ENCODE data around the gene GRID1. TPM values are rescaled to one million over a fixed set of nuclear protein-coding genes. Genes with fewer than 3 reads are reported as not detected.

Gene GRID1
- total RNA-seq, 1 experiment from 2014 or later, result 0.07 TPM

DNA sequence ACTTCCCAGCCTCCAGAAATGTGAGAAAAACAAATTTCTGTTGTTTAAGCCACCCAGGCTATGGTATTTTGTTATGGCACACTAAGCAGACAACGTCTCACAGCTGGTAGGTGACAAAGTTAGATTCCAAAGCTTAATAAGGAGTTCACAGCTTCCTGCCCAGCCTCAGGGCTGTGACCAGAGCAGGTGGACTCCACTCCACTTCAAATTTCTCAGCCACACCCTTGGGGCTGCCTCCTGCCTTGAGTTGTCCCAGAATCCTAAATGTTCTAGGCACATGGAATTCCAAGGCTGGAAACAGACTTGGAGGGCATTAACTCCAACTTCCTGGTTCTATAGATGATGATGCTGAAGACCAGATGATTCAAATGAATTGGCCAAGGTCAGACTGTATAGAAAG is 310.7 kb downstream of the GRID1 start:
- no peak overlapping the region for H2AFZ ChIP-seq (ENCODE audit: low read length)
- no peak for DNase-seq
- H3K9me2 ChIP-seq (replicated peaks; ENCODE audit: insufficient read depth, low read length), result no peaks in the 10 kb centered on the region
- H3K9ac ChIP-seq (ENCODE audit: low read length), result no peak overlapping the region
- no peak overlapping the region for H3K4me2 ChIP-seq (ENCODE audit: low read depth, low read length, poor library complexity, severe bottlenecking)
- no peaks in the 10 kb centered on the region for H3K36me3 ChIP-seq (ENCODE audit: insufficient read depth, low read length)
- H4K20me1 ChIP-seq (ENCODE audit: insufficient read depth, low read depth, low read length), result no peaks in the 10 kb centered on the region
- H3K27me3 ChIP-seq (ENCODE audit: low read length), result no peaks in the 10 kb centered on the region
- H3K27ac ChIP-seq (ENCODE audit: low read length), result no peak overlapping the region
- H3K4me3 ChIP-seq (ENCODE audit: low read length), result no peak overlapping the region
- H3K79me2 ChIP-seq (ENCODE audit: low read length), result no peaks in the 10 kb centered on the region
- peaks cover 5% of the 10 kb centered on the region for H3K4me1 ChIP-seq (ENCODE audit: low read length)
- no peaks in the 10 kb centered on the region for H3K9me3 ChIP-seq (ENCODE audit: low read length)

DNA sequence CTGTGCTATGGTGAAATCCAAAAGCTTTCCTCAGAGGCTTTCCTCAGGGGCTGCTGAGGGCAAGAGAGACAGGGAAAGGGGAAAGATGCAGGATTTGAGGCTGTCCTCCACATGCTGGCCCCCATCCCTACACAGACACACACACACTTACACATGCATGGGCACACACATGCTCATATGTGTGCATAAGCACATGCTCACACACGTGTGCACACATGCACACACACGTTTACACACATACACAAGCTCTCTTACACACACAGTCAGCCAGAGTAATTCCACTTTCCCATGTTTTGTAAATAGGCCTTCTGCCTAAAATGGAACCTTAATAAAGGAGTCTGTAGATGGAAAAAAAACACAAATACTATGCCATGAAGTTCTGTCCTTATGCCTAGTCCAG is 312.9 kb downstream of the GRID1 start:
- H3K27ac ChIP-seq (ENCODE audit: low read length), result no peak overlapping the region
- no peaks in the 10 kb centered on the region for H3K9me2 ChIP-seq (replicated peaks; ENCODE audit: insufficient read depth, low read length)
- H3K36me3 ChIP-seq (ENCODE audit: insufficient read depth, low read length), result no peaks in the 10 kb centered on the region
- H3K79me2 ChIP-seq (ENCODE audit: low read length), result no peaks in the 10 kb centered on the region
- no peak overlapping the region for H3K9ac ChIP-seq (ENCODE audit: low read length)
- H3K4me3 ChIP-seq (ENCODE audit: low read length), result no peak overlapping the region
- DNase-seq, result no peak
- H4K20me1 ChIP-seq (ENCODE audit: insufficient read depth, low read depth, low read length), result no peaks in the 10 kb centered on the region
- H3K4me1 ChIP-seq (ENCODE audit: low read length), result peaks cover 5% of the 10 kb centered on the region
- H3K27me3 ChIP-seq (ENCODE audit: low read length), result no peaks in the 10 kb centered on the region
- no peak overlapping the region for H2AFZ ChIP-seq (ENCODE audit: low read length)
- no peaks in the 10 kb centered on the region for H3K9me3 ChIP-seq (ENCODE audit: low read length)
- no peak overlapping the region for H3K4me2 ChIP-seq (ENCODE audit: low read depth, low read length, poor library complexity, severe bottlenecking)

DNA sequence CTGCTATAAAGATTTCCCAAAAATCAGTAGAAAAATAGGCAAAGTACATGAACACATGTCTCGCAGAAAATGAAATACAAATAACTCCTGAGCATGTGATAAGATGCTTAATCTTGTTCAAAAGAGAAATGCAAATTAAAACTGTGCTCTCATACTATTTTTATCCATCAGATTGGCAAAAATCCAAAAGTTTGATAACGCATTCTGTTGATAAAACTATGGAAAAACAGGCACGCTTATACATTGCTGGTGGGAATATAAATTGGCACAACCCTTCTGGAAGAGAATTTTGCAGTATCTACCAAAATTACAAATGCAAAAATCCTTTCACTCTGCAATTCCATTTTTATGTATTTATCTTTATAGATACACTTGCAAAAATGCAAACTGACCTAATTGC is 315.0 kb downstream of the GRID1 start:
- no peak for DNase-seq

DNA sequence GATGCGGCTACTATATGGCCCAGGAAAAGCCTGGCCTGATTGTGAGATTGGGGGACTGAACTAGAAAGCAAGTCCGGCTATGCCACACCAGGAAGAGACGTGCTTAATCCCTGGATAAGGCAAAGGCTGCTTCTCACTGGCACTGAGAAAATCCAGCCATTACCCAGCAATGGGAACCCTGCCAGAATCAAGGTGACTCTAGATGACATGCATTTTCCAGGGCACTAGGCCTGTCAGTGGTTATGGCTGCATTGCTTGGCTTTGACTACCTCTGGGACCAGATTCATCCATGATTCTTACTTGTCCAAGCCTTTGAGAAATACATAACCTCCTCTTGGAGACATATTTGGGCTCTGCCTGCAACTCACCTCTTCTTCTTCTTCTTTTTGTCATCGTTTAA is 317.2 kb downstream of the GRID1 start:
- Histone ChIP-seq H3K9me2 (replicated peaks; ENCODE audit: insufficient read depth, low read length) (no peaks in the 10 kb centered on the region), H3K9ac (ENCODE audit: low read length) (no peak overlapping the region), H3K27me3 (ENCODE audit: low read length) (no peaks in the 10 kb centered on the region), H3K4me2 (ENCODE audit: low read depth, low read length, poor library complexity, severe bottlenecking) (no peak overlapping the region), H3K79me2 (ENCODE audit: low read length) (no peaks in the 10 kb centered on the region), H3K4me3 (ENCODE audit: low read length) (no peak overlapping the region), H3K9me3 (ENCODE audit: low read length) (no peaks in the 10 kb centered on the region), H3K27ac (ENCODE audit: low read length) (no peak overlapping the region), H2AFZ (ENCODE audit: low read length) (no peak overlapping the region), H3K4me1 (ENCODE audit: low read length) (peaks cover 5% of the 10 kb centered on the region), H4K20me1 (ENCODE audit: insufficient read depth, low read depth, low read length) (no peaks in the 10 kb centered on the region), H3K36me3 (ENCODE audit: insufficient read depth, low read length) (no peaks in the 10 kb centered on the region)
- DNase-seq, result no peak

More for the DNA sequence above, 315.0 kb downstream of the GRID1 start:
- Histone ChIP-seq H3K9me3 (ENCODE audit: low read length) (no peaks in the 10 kb centered on the region), H3K4me3 (ENCODE audit: low read length) (no peak overlapping the region), H3K9ac (ENCODE audit: low read length) (no peak overlapping the region), H3K4me2 (ENCODE audit: low read depth, low read length, poor library complexity, severe bottlenecking) (no peak overlapping the region), H3K27me3 (ENCODE audit: low read length) (no peaks in the 10 kb centered on the region), H3K36me3 (ENCODE audit: insufficient read depth, low read length) (no peaks in the 10 kb centered on the region), H3K27ac (ENCODE audit: low read length) (no peak overlapping the region), H2AFZ (ENCODE audit: low read length) (no peak overlapping the region), H3K4me1 (ENCODE audit: low read length) (peaks cover 5% of the 10 kb centered on the region), H3K9me2 (replicated peaks; ENCODE audit: insufficient read depth, low read length) (no peaks in the 10 kb centered on the region), H4K20me1 (ENCODE audit: insufficient read depth, low read depth, low read length) (no peaks in the 10 kb centered on the region), H3K79me2 (ENCODE audit: low read length) (no peaks in the 10 kb centered on the region)

DNA sequence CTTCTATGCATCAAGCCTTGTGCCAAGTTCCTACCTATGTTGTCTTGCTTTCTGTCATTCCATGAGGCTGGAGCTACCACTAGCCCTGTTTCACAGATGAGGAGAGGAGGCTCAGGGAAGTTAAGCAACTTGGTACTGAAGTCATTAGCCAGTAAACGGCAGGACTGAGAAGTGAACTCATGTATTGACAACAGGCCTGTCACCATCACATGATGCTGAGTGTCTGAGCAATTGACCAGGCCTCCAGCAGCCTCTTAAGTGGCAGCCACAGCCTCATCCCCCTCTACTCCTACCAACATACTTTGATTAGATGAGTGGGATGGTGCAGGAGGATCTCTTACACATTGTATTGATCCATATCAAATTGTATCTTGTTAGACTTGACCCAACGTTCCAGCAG is 317.6 kb downstream of the GRID1 start:
- H3K9ac ChIP-seq (ENCODE audit: low read length), result no peak overlapping the region
- no peak overlapping the region for H3K4me3 ChIP-seq (ENCODE audit: low read length)
- no peaks in the 10 kb centered on the region for H3K27me3 ChIP-seq (ENCODE audit: low read length)
- no peaks in the 10 kb centered on the region for H3K9me3 ChIP-seq (ENCODE audit: low read length)
- no peak overlapping the region for H2AFZ ChIP-seq (ENCODE audit: low read length)
- no peaks in the 10 kb centered on the region for H3K79me2 ChIP-seq (ENCODE audit: low read length)
- peaks cover 5% of the 10 kb centered on the region for H3K4me1 ChIP-seq (ENCODE audit: low read length)
- no peaks in the 10 kb centered on the region for H4K20me1 ChIP-seq (ENCODE audit: insufficient read depth, low read depth, low read length)
- DNase-seq, result no peak
- no peak overlapping the region for H3K27ac ChIP-seq (ENCODE audit: low read length)
- no peak overlapping the region for H3K4me2 ChIP-seq (ENCODE audit: low read depth, low read length, poor library complexity, severe bottlenecking)
- H3K36me3 ChIP-seq (ENCODE audit: insufficient read depth, low read length), result no peaks in the 10 kb centered on the region
- H3K9me2 ChIP-seq (replicated peaks; ENCODE audit: insufficient read depth, low read length), result no peaks in the 10 kb centered on the region

DNA sequence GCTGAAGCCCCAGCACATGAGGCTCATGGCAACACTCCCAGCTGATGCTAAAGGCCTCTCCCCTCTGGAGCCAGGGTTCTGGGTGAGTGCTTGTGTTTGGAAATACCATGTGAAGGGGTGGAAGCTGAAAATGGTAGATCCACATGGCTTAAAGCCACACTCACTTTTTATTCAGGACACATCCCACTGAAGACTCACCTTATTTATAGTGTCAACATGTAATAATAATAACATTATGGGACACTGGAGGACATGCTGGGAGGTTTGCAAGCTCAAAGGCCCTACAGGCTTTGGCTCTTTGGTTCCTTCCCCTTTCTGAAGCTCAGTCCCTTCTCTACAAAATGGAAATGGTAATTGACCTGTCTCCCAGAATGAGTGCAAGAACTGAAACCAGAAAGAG is 318.0 kb downstream of the GRID1 start:
- no peak overlapping the region for H3K4me2 ChIP-seq (ENCODE audit: low read depth, low read length, poor library complexity, severe bottlenecking)
- no peaks in the 10 kb centered on the region for H3K79me2 ChIP-seq (ENCODE audit: low read length)
- no peaks in the 10 kb centered on the region for H3K36me3 ChIP-seq (ENCODE audit: insufficient read depth, low read length)
- H3K9ac ChIP-seq (ENCODE audit: low read length), result no peak overlapping the region
- H3K4me3 ChIP-seq (ENCODE audit: low read length), result no peak overlapping the region
- H4K20me1 ChIP-seq (ENCODE audit: insufficient read depth, low read depth, low read length), result no peaks in the 10 kb centered on the region
- H3K27ac ChIP-seq (ENCODE audit: low read length), result no peak overlapping the region
- no peak overlapping the region for H2AFZ ChIP-seq (ENCODE audit: low read length)
- no peaks in the 10 kb centered on the region for H3K9me3 ChIP-seq (ENCODE audit: low read length)
- no peaks in the 10 kb centered on the region for H3K9me2 ChIP-seq (replicated peaks; ENCODE audit: insufficient read depth, low read length)
- H3K27me3 ChIP-seq (ENCODE audit: low read length), result no peaks in the 10 kb centered on the region
- no peak for DNase-seq
- H3K4me1 ChIP-seq (ENCODE audit: low read length), result peaks cover 5% of the 10 kb centered on the region

DNA sequence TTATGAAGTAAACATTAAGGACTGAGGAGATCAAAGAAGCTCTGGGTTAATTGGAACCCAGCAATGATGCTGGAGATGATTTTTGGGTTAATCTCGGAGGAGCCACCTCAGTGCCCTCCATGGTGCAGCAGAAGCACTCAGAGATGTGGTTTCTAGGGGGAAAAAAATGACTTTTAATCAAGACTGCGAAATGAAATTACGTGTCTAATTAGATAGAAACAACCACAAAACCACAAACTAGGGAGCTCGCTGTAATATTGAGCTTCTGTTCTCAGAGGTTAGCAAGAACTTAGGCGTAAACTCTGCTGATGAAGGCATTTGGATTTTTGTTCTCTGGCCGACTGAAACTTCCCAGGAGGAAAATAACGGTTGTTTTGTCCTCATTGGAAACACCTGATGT is 319.0 kb downstream of the GRID1 start:
- H3K9me2 ChIP-seq (replicated peaks; ENCODE audit: insufficient read depth, low read length), result no peaks in the 10 kb centered on the region
- no peak overlapping the region for H2AFZ ChIP-seq (ENCODE audit: low read length)
- no peaks in the 10 kb centered on the region for H4K20me1 ChIP-seq (ENCODE audit: insufficient read depth, low read depth, low read length)
- H3K27me3 ChIP-seq (ENCODE audit: low read length), result no peaks in the 10 kb centered on the region
- H3K9ac ChIP-seq (ENCODE audit: low read length), result no peak overlapping the region
- H3K4me1 ChIP-seq (ENCODE audit: low read length), result peaks cover 5% of the 10 kb centered on the region
- H3K9me3 ChIP-seq (ENCODE audit: low read length), result no peaks in the 10 kb centered on the region
- H3K27ac ChIP-seq (ENCODE audit: low read length), result no peak overlapping the region
- H3K36me3 ChIP-seq (ENCODE audit: insufficient read depth, low read length), result no peaks in the 10 kb centered on the region
- H3K79me2 ChIP-seq (ENCODE audit: low read length), result no peaks in the 10 kb centered on the region
- H3K4me3 ChIP-seq (ENCODE audit: low read length), result no peak overlapping the region
- no peak overlapping the region for H3K4me2 ChIP-seq (ENCODE audit: low read depth, low read length, poor library complexity, severe bottlenecking)
- no peak for DNase-seq

DNA sequence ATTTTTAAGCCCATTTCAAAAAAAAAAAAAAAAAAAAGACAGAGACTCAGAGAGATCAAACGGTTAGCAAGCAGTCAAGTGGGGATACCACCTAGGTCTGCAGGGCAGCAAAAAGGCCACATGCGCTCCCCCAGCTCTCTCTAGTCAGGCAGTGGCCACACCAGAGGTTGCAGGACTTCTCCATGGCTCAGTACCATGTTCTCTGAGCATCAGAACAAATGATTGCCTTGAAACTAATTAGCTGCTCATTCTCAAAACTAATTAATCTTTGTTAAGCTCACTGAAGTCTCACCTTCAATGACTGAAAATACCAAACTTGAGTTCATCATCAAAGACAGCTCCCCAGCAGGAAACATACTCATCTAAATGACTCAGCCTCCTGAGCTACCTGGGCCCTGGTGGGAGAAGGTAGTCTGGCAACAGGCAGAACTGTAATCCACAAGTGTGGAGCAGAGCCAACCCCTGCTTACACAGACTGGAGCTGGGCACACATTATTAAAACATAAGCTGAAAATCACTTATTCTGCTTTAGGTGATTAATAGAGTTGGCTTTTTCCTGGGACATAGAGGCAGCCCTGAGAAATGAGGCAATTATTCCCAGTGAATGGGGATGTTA is 319.6 kb downstream of the GRID1 start:
- Histone ChIP-seq H3K4me1 (ENCODE audit: low read length) (peaks cover 5% of the 10 kb centered on the region), H3K27me3 (ENCODE audit: low read length) (no peaks in the 10 kb centered on the region), H3K36me3 (ENCODE audit: insufficient read depth, low read length) (no peaks in the 10 kb centered on the region), H3K9me2 (replicated peaks; ENCODE audit: insufficient read depth, low read length) (no peaks in the 10 kb centered on the region), H3K9ac (ENCODE audit: low read length) (no peak overlapping the region), H2AFZ (ENCODE audit: low read length) (no peak overlapping the region), H3K27ac (ENCODE audit: low read length) (no peak overlapping the region), H3K9me3 (ENCODE audit: low read length) (no peaks in the 10 kb centered on the region), H4K20me1 (ENCODE audit: insufficient read depth, low read depth, low read length) (no peaks in the 10 kb centered on the region), H3K79me2 (ENCODE audit: low read length) (no peaks in the 10 kb centered on the region), H3K4me3 (ENCODE audit: low read length) (no peak overlapping the region), H3K4me2 (ENCODE audit: low read depth, low read length, poor library complexity, severe bottlenecking) (no peak overlapping the region)
- no peak for DNase-seq

DNA sequence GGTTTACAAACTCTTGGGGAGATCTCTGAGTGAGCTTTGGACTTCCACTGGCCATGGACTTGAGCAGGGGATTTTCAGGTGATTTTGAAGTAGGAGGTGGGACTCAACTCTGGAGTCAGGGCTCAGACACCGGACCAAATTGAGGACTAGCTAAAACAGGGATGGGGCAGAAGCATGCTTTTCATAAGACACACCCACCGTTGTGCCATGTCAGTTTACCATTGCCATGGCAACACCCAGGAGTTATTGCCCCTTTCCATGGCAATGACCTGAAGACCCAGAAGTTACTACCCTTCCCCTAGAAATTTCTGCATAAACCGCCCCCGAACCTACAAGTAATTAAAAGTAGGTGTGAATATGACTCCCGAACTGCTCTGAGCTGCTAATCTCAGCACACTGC is 320.7 kb downstream of the GRID1 start:
- Histone ChIP-seq H3K9me3 (ENCODE audit: low read length) (no peaks in the 10 kb centered on the region), H3K4me3 (ENCODE audit: low read length) (no peak overlapping the region), H3K9me2 (replicated peaks; ENCODE audit: insufficient read depth, low read length) (no peaks in the 10 kb centered on the region), H3K9ac (ENCODE audit: low read length) (no peak overlapping the region), H4K20me1 (ENCODE audit: insufficient read depth, low read depth, low read length) (no peaks in the 10 kb centered on the region), H3K27me3 (ENCODE audit: low read length) (no peaks in the 10 kb centered on the region), H3K27ac (ENCODE audit: low read length) (no peak overlapping the region), H3K4me2 (ENCODE audit: low read depth, low read length, poor library complexity, severe bottlenecking) (no peak overlapping the region), H2AFZ (ENCODE audit: low read length) (no peak overlapping the region), H3K4me1 (ENCODE audit: low read length) (no peaks in the 10 kb centered on the region; the same call in 1 of the 2 replicates), H3K36me3 (ENCODE audit: insufficient read depth, low read length) (no peaks in the 10 kb centered on the region), H3K79me2 (ENCODE audit: low read length) (no peaks in the 10 kb centered on the region)
- no peak for DNase-seq

All from Karpas-422 (cell line).